ENCODE measurements around the gene RERE. TPM values are rescaled to one million over a fixed set of nuclear protein-coding genes. Genes with fewer than 3 reads are reported as not detected.

The RERE gene
- polyA plus RNA-seq, 1 of the 3 experiments (the other 2 are of a cell fraction), result 8.1 TPM

GRCh38 chr1:8568837-8569236 lies 248.6 kb downstream of the RERE start:
- ChIA-PET CTCF (interaction anchor here (1.5 to 4.8 kb wide), 6 partner anchors 7 to 158 kb away, joined by 6 to 44 read pairs (median 18); no protein-coding TSS in a partner anchor), POLR2A (no interaction called here)
- H3K27me3 ChIP-seq (ENCODE audit: insufficient read depth), result no peaks in the 10 kb centered on the region
- WGBS (ENCODE audit: low lambda C conversion rate), result 98% methylated on average over 3 of the region's 3 CpGs
- no peaks in the 10 kb centered on the region for H3K9me2 ChIP-seq
- TF ChIP-seq MXI1 (IDR thresholded peaks at IDR 0.05; ENCODE audit: low read depth, low read length), result no peak
- TF ChIP-seq CTCF (IDR thresholded peaks at IDR 0.05), result no peak
- TF ChIP-seq RCOR1 (IDR thresholded peaks at IDR 0.05; ENCODE audit: low read length), result no peak
- TF ChIP-seq TAF1 (IDR thresholded peaks at IDR 0.05; ENCODE audit: borderline replicate concordance, low read depth, low read length), result no peak
- no peak for TF ChIP-seq TCF12 (IDR thresholded peaks at IDR 0.05)
- TF ChIP-seq GATA2 (CRISPR knock-in tag; IDR thresholded peaks at IDR 0.05), result no peak
- no peak for TF ChIP-seq SIN3A (IDR thresholded peaks at IDR 0.05; ENCODE audit: borderline replicate concordance, low read depth, low read length)
- no peaks in the 10 kb centered on the region for H3K9me3 ChIP-seq
- no peak for DNase-seq
- peaks cover 15% of the 10 kb centered on the region for H3F3A ChIP-seq (replicated peaks; ENCODE audit: insufficient read depth)
- H3K27ac ChIP-seq (ENCODE audit: low read depth in 2 of 2, low read length in 1 of 2), result no peak overlapping the region
- peaks cover 17% of the 10 kb centered on the region for H3K79me2 ChIP-seq (ENCODE audit: insufficient read depth)
- 0 out of 2 replicates have a peak, but pooled peaks cover 3% of the 10 kb centered on the region for H4K20me1 ChIP-seq (ENCODE audit: insufficient read depth)
- no peak overlapping the region for H2AFZ ChIP-seq (ENCODE audit: low read depth)
- peaks cover 21 to 27% of the 10 kb centered on the region in 2 experiments for H3K4me1 ChIP-seq (ENCODE audit: control insufficient read depth in 1 of 2, insufficient read depth in 2 of 2, low read depth in 1 of 2, low read length in 1 of 2)
- H3K36me3 ChIP-seq (replicated peaks in 1 of 2; ENCODE audit: control insufficient read depth in 1 of 2, insufficient read depth in 2 of 2, low read length in 1 of 2), result no peaks in the 10 kb centered on the region
- no peak overlapping the region for H3K4me2 ChIP-seq
- H3K4me3 ChIP-seq (ENCODE audit: low read depth in 2 of 2, low read length in 1 of 2), result no peak overlapping the region
- H3K9ac ChIP-seq, result no peak overlapping the region

- H4K20me1 ChIP-seq (ENCODE audit: insufficient read depth), result 0 out of 2 replicates have a peak, but pooled peaks cover 3% of the 10 kb centered on the region
- H3K4me2 ChIP-seq, result no peak overlapping the region
- WGBS (ENCODE audit: low lambda C conversion rate), result 89% methylated on average over 1 of the region's 1 CpG
- H3K9me2 ChIP-seq, result no peaks in the 10 kb centered on the region
- H2AFZ ChIP-seq (ENCODE audit: low read depth), result no peak overlapping the region
- H3K9ac ChIP-seq, result no peak overlapping the region
- peaks cover 17% of the 10 kb centered on the region for H3K79me2 ChIP-seq (ENCODE audit: insufficient read depth)
- TF ChIP-seq TEAD4 (IDR thresholded peaks at IDR 0.05; ENCODE audit: borderline replicate concordance, insufficient read depth) (no peak), RAD21 (IDR thresholded peaks at IDR 0.05; ENCODE audit: low read length) (no peak), NFIC (IDR thresholded peaks at IDR 0.05; ENCODE audit: borderline replicate concordance) (no peak), ELF1 (IDR thresholded peaks at IDR 0.05) (no peak), GATA2 (CRISPR knock-in tag; IDR thresholded peaks at IDR 0.05) (peak; percentile 51; the same call in 1 of the 2 replicates), RCOR1 (IDR thresholded peaks at IDR 0.05; ENCODE audit: low read length) (peak; percentile 39; the same call in 1 of the 2 replicates)
- H3K36me3 ChIP-seq (replicated peaks in 1 of 2; ENCODE audit: control insufficient read depth in 1 of 2, insufficient read depth in 2 of 2, low read length in 1 of 2), result no peaks in the 10 kb centered on the region
- ChIA-PET POLR2A (no interaction called here), CTCF (interaction anchor here (0.8 to 4.8 kb wide), 3 partner anchors 12 to 104 kb away, joined by 4 to 44 read pairs (median 4); no protein-coding TSS in a partner anchor)
- H3K27ac ChIP-seq (ENCODE audit: low read depth in 2 of 2, low read length in 1 of 2), result no peak overlapping the region
- H3K4me1 ChIP-seq (ENCODE audit: control insufficient read depth in 1 of 2, insufficient read depth in 2 of 2, low read depth in 1 of 2, low read length in 1 of 2), result peaks cover 29 to 39% of the 10 kb centered on the region in 2 experiments
- H3K27me3 ChIP-seq (ENCODE audit: insufficient read depth), result no peaks in the 10 kb centered on the region
- H3K4me3 ChIP-seq (ENCODE audit: low read depth in 2 of 2, low read length in 1 of 2), result no peak overlapping the region
- DNase-seq, result no peak
- H3F3A ChIP-seq (replicated peaks; ENCODE audit: insufficient read depth), result peaks cover 23% of the 10 kb centered on the region
- H3K9me3 ChIP-seq, result no peaks in the 10 kb centered on the region
Observed at GRCh38 chr1:8567146-8567545, 250.3 kb downstream of the RERE start.

Data from SK-N-SH (cell line).